H1 (cell line): ENCODE data around the gene SNX24. TPM values are rescaled to one million over a fixed set of nuclear protein-coding genes. Genes with fewer than 3 reads are reported as not detected.

Source experiments
- CTCF ChIA-PET: fragments of 300-600 bp; sonication (Branson Sonifier 250); formaldehyde crosslinking; loops from one replicate; lab custom pipeline; 2021; ENCODE audit not compliant: partially characterized antibody; lab: Charles Lee
- POLR2A ChIA-PET: fragments of 300-600 bp; sonication (Branson Sonifier 250); formaldehyde crosslinking; loops from one replicate; lab custom pipeline; 2021; ENCODE audit warnings: inconsistent platforms; ENCODE audit not compliant: partially characterized antibody; lab: Charles Lee
- DNase-seq, 2 experiments: peaks; one replicate each; pipeline versions ENCODE4 v3.0.0 to v3.0.0-alpha.2; 2010 to 2022; ENCODE audit warnings: low spot score in 2 of 2, low read depth in 1 of 2, mixed read lengths in 1 of 2
- FAIRE-seq: peaks from 2 replicates; lab custom pipeline; 2011; peaks lifted over from hg19 to GRCh38; lab: Jason Lieb, UNC
- H2AFZ ChIP-seq: 2 replicates; pipeline ENCODE4 v1.8.1; 2012; ENCODE audit warnings: low read length, inconsistent platforms
- H2AK5ac ChIP-seq: 2 replicates; pipeline ENCODE4 v1.6.1; 2013; ENCODE audit warnings: low read depth, low read length
- H2BK120ac ChIP-seq: replicated peaks from 2 replicates; pipeline ENCODE3; 2013; ENCODE audit warnings: low read depth, low read length, inconsistent platforms
- H2BK12ac ChIP-seq: 2 replicates; pipeline ENCODE4 v1.6.1; 2013; ENCODE audit warnings: low read depth, low read length
- H2BK15ac ChIP-seq: 2 replicates; pipeline ENCODE4 v1.6.1; 2013; ENCODE audit warnings: low read length
- H2BK20ac ChIP-seq: 2 replicates; pipeline ENCODE4 v1.6.1; 2013; ENCODE audit warnings: low read length
- H2BK5ac ChIP-seq: 2 replicates; pipeline ENCODE4 v1.6.1; 2013; ENCODE audit warnings: low read depth, low read length
- H3K14ac ChIP-seq: 2 replicates; pipeline ENCODE4 v1.6.1; 2013; ENCODE audit warnings: inconsistent platforms; ENCODE audit not compliant: insufficient read length
- H3K18ac ChIP-seq: 2 replicates; pipeline ENCODE4 v1.6.1; 2013; ENCODE audit warnings: low read length; ENCODE audit errors: extremely low read depth
- H3K23ac ChIP-seq: 2 replicates; pipeline ENCODE4 v1.6.1; 2013; ENCODE audit warnings: inconsistent platforms; ENCODE audit not compliant: insufficient read length
- H3K23me2 ChIP-seq: 2 replicates; pipeline ENCODE4 v1.6.1; 2013; ENCODE audit warnings: low read depth, low read length
- H3K27ac ChIP-seq: 2 replicates; pipeline ENCODE4 v1.6.1; 2011; ENCODE audit warnings: low read depth, low read length, inconsistent platforms
- H3K27me3 ChIP-seq, 4 experiments: replicated peaks in 1 of 4; 1 replicate in 1 of 4; 2 replicates in 3 of 4; pipeline versions ENCODE4 v1.6.1 to v1.8.1; 2011 to 2013; ENCODE audit warnings: low read length in 3 of 4, mild to moderate bottlenecking in 3 of 4, inconsistent platforms in 2 of 4, mixed read lengths in 2 of 4, moderate library complexity in 1 of 4; ENCODE audit not compliant: control insufficient read depth in 3 of 4, insufficient read depth in 3 of 4; ENCODE audit errors: extremely low read depth in 1 of 4
- H3K36me3 ChIP-seq, 4 experiments: 2 replicates each; pipeline versions ENCODE4 v1.6.1 to v1.8.1; 2011 to 2013; ENCODE audit warnings: mild to moderate bottlenecking in 4 of 4, low read length in 3 of 4, moderate library complexity in 2 of 4, control low read depth in 1 of 4, inconsistent platforms in 1 of 4; ENCODE audit not compliant: insufficient read depth in 4 of 4, control insufficient read depth in 2 of 4
- H3K4ac ChIP-seq: replicated peaks from 2 replicates; pipeline ENCODE3; 2013; ENCODE audit warnings: low read length, low read depth, mixed read lengths, inconsistent platforms; ENCODE audit not compliant: insufficient read length
- H3K4me1 ChIP-seq, 4 experiments: replicated peaks in 1 of 4; 1 replicate in 1 of 4; 2 replicates in 3 of 4; pipeline versions ENCODE4 v1.6.1 to v1.8.1; 2011 to 2013; ENCODE audit warnings: low read length in 3 of 4, inconsistent platforms in 2 of 4, mixed read lengths in 1 of 4; ENCODE audit not compliant: insufficient read depth in 4 of 4, control insufficient read depth in 3 of 4
- H3K4me2 ChIP-seq, 2 experiments: 2 replicates each; pipeline versions ENCODE4 v1.6.1 to v1.8.1; 2011 to 2013; ENCODE audit warnings: low read depth in 2 of 2, low read length in 2 of 2, control low read depth in 1 of 2, inconsistent platforms in 1 of 2, mild to moderate bottlenecking in 1 of 2; ENCODE audit not compliant: insufficient read depth in 1 of 2
- H3K4me3 ChIP-seq, 4 experiments: fragments of 200-600, 300-600 bp in 1 of 4; sonication (generic), shearing (Covaris generic), sonication (Bioruptor Twin) in 1 of 4; 2 replicates each; pipeline versions ENCODE4 v1.5.1 to v1.8.1; 2011 to 2016; ENCODE audit warnings: low read length in 4 of 4, low read depth in 3 of 4, control low read depth in 2 of 4, inconsistent platforms in 2 of 4, mild to moderate bottlenecking in 2 of 4, mixed read lengths in 1 of 4, moderate library complexity in 1 of 4; ENCODE audit not compliant: insufficient read depth in 2 of 4; ENCODE audit errors: extremely low read depth in 1 of 4
- H3K56ac ChIP-seq: replicated peaks from 2 replicates; pipeline ENCODE3; 2013; ENCODE audit warnings: low read depth, mild to moderate bottlenecking, mixed read lengths, low read length, inconsistent platforms; ENCODE audit not compliant: insufficient read length
- H3K79me1 ChIP-seq: 2 replicates; pipeline ENCODE4 v1.6.1; 2013; ENCODE audit warnings: low read depth, low read length, control low read depth
- H3K79me2 ChIP-seq, 2 experiments: 2 replicates each; pipeline versions ENCODE4 v1.6.1 to v1.8.1; 2012 to 2013; ENCODE audit warnings: low read length in 2 of 2, mild to moderate bottlenecking in 2 of 2, inconsistent platforms in 1 of 2; ENCODE audit not compliant: insufficient read depth in 2 of 2, control insufficient read depth in 1 of 2
- H3K9ac ChIP-seq, 4 experiments: replicated peaks in 1 of 4; 1 replicate in 1 of 4; 2 replicates in 3 of 4; pipeline versions ENCODE4 v1.6.1 to v1.8.1; 2011 to 2013; ENCODE audit warnings: low read depth in 3 of 4, low read length in 3 of 4, control low read depth in 2 of 4, mild to moderate bottlenecking in 2 of 4, moderate library complexity in 2 of 4, inconsistent platforms in 1 of 4; ENCODE audit errors: extremely low read depth in 1 of 4
- H3K9me3 ChIP-seq, 2 experiments: 2 replicates each; pipeline versions ENCODE4 v1.6.1 to v1.8.1; 2012 to 2013; ENCODE audit warnings: mild to moderate bottlenecking in 2 of 2, moderate library complexity in 2 of 2, control low read depth in 1 of 2, inconsistent platforms in 1 of 2, low read depth in 1 of 2, low read length in 1 of 2, mixed read lengths in 1 of 2; ENCODE audit not compliant: insufficient read depth in 2 of 2
- H4K20me1 ChIP-seq, 2 experiments: replicated peaks in 1 of 2; 2 replicates each; pipeline versions ENCODE3 to v1.8.1; 2011 to 2013; ENCODE audit warnings: inconsistent platforms in 2 of 2, low read length in 2 of 2, mild to moderate bottlenecking in 1 of 2; ENCODE audit not compliant: insufficient read depth in 2 of 2, control insufficient read depth in 1 of 2
- H4K5ac ChIP-seq: 2 replicates; pipeline ENCODE4 v1.6.1; 2013; ENCODE audit warnings: low read length, low read depth, mixed read lengths, inconsistent platforms; ENCODE audit not compliant: insufficient read length
- H4K8ac ChIP-seq: 2 replicates; pipeline ENCODE4 v1.8.0; 2013; ENCODE audit warnings: mild to moderate bottlenecking, moderate library complexity, low read length, inconsistent platforms; ENCODE audit not compliant: insufficient read depth; ENCODE audit errors: extremely low read depth
- H4K91ac ChIP-seq: replicated peaks from 2 replicates; pipeline ENCODE3; 2013; ENCODE audit warnings: low read length, mixed read lengths, inconsistent platforms; ENCODE audit not compliant: insufficient read length
- BRCA1 ChIP-seq: IDR thresholded peaks from 2 replicates; pipeline ENCODE4 v1.6.1; 2012; ENCODE audit warnings: low read depth, low read length, improper control_type of control experiment
- CREB1 ChIP-seq: IDR thresholded peaks from 2 replicates; pipeline ENCODE4 v1.6.1; 2012; ENCODE audit warnings: inconsistent platforms
- EGR1 ChIP-seq: IDR thresholded peaks from 2 replicates; pipeline ENCODE4 v1.6.1; 2011; ENCODE audit warnings: low read depth, low read length, borderline replicate concordance
- GTF2F1 ChIP-seq: IDR thresholded peaks from 2 replicates; pipeline ENCODE4 v1.6.1; 2012; ENCODE audit warnings: low read depth, low read length, improper control_type of control experiment, borderline replicate concordance
- TBP ChIP-seq: IDR thresholded peaks from 2 replicates; pipeline ENCODE4 v1.6.1; 2011; ENCODE audit warnings: low read depth, low read length, improper control_type of control experiment
- TCF12 ChIP-seq: IDR thresholded peaks from 2 replicates; pipeline ENCODE4 v1.6.1; 2011; ENCODE audit warnings: low read depth, mild to moderate bottlenecking, low read length
- YY1 ChIP-seq: IDR thresholded peaks from 2 replicates; pipeline ENCODE4 v1.6.1; 2011; ENCODE audit warnings: low read depth, mild to moderate bottlenecking, low read length
- WGBS, 2 experiments: shearing (Covaris generic) in 1 of 2; methylation state at CpG; one replicate each; pipeline versions ENCODE4 v1.1.6 to v1.1.7; 2013 to 2015; ENCODE audit warnings: low lambda C conversion rate in 2 of 2, mixed read lengths in 2 of 2, inconsistent platforms in 1 of 2, low coverage in 1 of 2, missing lambda C conversion rate in 1 of 2; ENCODE audit not compliant: insufficient replicate concordance in 2 of 2, insufficient coverage in 1 of 2, insufficient read length in 1 of 2; ENCODE audit errors: extremely low coverage in 1 of 2, missing lambda C conversion rate in 1 of 2; 5-methylcytosine and 5-hydroxymethylcytosine counted together
- polyA plus RNA-seq, 7 experiments: library from polyadenylated mRNA; depleted of rRNA in 3 of 7; stranded (reverse) in 5 of 7; unstranded in 2 of 7; fragments of >200 nt in 5 of 7; fragments of 200-250 nt in 2 of 7; gene quantifications; 1 replicate in 5 of 7; 2 replicates in 1 of 7; 4 replicates in 1 of 7; pipeline versions ENCODE4 v1.2.1 to v1.2.3, GENCODE V29; 2011 to 2013; ENCODE audit warnings: missing spikeins in 2 of 7, mixed read lengths in 2 of 7
- total RNA-seq: library from RNA; stranded (reverse); fragmentation: NEBNext Ultra II Directional; extraction: Animal tissue kit (Norgen Biotek cat#: 25700); gene quantifications from 2 replicates; pipeline ENCODE4 v1.2.1, GENCODE V29; 2021

The SNX24 gene
- total and polyA plus RNA-seq, 2 of the 8 experiments (the other 6 are each of a cell fraction or from before 2014, with no cell fraction given) = 7.3 to 14.3 TPM

GRCh38 chr5:122996091-122996490, 150.7 kb downstream of the SNX24 start:
- H3K23ac ChIP-seq = no peak overlapping the region
- WGBS, 2 experiments = 64% methylated on average over 3 of the region's 3 CpGs; no CpG with 5 or more reads in 1 of the 2 experiments
- DNase-seq (no peak), FAIRE-seq (no peak)
- ChIA-PET POLR2A (interaction anchor here (1.3 kb wide), 1 partner anchor 113 kb away, joined by 4 read pairs; no protein-coding TSS in a partner anchor), CTCF (interaction anchor here (0.6 to 2.5 kb wide), 3 partner anchors 28 to 292 kb away, joined by 3 to 10 read pairs (median 5); no protein-coding TSS in a partner anchor)
- no peak overlapping the region for H4K8ac ChIP-seq
- H3K4me3 ChIP-seq = no peak overlapping the region
- H4K91ac ChIP-seq = no peak overlapping the region
- H4K20me1 ChIP-seq = no peaks in the 10 kb centered on the region
- no peak overlapping the region for H2BK5ac ChIP-seq
- no peaks in the 10 kb centered on the region for H3K27me3 ChIP-seq
- no peaks in the 10 kb centered on the region for H3K23me2 ChIP-seq
- no peak overlapping the region for H2BK20ac ChIP-seq
- H3K9me3 ChIP-seq = no peaks in the 10 kb centered on the region
- no peak overlapping the region for H2AK5ac ChIP-seq
- H3K79me2 ChIP-seq = no peaks in the 10 kb centered on the region
- no peak for TF ChIP-seq GTF2F1
- TF ChIP-seq TCF12 = no peak
- TF ChIP-seq TBP = no peak
- TF ChIP-seq CREB1 = no peak
- no peak for TF ChIP-seq YY1
- TF ChIP-seq BRCA1 = no peak
- TF ChIP-seq EGR1 = no peak
- no peaks in the 10 kb centered on the region for H3K36me3 ChIP-seq
- no peak overlapping the region for H3K9ac ChIP-seq
- no peak overlapping the region for H3K18ac ChIP-seq
- no peak overlapping the region for H2BK15ac ChIP-seq
- no peak overlapping the region for H4K5ac ChIP-seq
- H3K27ac ChIP-seq = no peak overlapping the region
- H2AFZ ChIP-seq = no peak overlapping the region
- H3K56ac ChIP-seq = no peak overlapping the region
- H2BK120ac ChIP-seq = no peak overlapping the region
- H3K79me1 ChIP-seq = no peaks in the 10 kb centered on the region
- no peak overlapping the region for H3K14ac ChIP-seq
- H3K4ac ChIP-seq = no peak overlapping the region
- no peak overlapping the region for H2BK12ac ChIP-seq
- no peak overlapping the region for H3K4me2 ChIP-seq
- peaks cover 0 to 10% (median 2%) of the 10 kb centered on the region in 4 experiments; a peak in 4 of 7 replicates for H3K4me1 ChIP-seq
